ENCODE data around the gene REG4.
A peak's percentile ranks its signal among the peaks of the same experiment; 100 is the strongest.

Gene REG4

DNA sequence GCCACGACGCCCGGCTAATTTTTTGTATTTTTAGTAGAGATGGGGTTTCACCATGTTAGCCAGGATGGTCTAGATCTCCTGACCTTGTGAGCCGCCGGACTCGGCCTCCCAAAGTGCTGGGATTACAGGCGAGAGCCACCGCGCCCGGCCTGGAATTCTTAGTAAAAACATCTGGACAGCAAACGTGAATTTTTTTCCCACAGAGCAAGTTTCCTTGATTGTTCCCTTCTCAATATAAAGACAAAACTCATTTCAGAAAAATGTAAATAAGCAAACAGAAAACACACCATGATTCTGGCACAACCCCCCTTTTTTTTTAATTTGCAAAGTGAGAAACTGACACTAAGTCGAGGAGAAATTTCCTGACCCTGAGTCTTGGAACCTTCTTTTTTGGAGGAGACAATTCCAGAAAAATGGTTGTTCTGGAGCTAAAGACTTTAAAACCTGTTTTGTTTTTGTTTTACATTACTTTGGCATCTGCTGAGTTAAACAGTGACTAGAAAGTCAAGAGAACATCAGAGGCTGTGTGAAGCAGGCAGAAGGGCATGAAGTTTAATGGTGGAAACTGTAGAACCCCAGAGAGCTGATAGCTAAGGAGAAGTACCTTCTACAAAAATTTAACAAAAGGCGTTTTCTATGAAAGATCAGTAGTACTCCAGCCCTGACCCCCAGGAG, 32.2 kb downstream of the REG4 start:
- no peak for DNase-seq

DNA sequence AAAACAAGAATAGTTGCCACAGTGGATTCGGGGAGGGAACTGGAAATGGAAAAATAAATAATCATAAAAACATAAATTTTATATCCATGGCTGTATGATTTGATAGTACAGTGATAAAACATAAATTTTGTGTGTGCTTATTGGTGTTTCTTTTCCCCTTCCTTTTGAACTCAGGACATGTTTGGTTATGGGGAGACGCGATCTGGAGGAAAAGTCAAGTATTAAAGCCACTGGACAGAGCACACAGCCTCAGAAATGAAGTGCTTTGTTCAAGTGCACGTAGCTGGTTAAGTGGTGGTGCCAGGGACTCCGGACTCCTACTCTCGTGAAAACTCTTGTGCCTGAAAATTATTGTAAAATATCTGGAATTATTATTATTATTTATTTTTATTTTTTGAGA, 32.9 kb downstream of the REG4 start:
- no peak for DNase-seq

DNA sequence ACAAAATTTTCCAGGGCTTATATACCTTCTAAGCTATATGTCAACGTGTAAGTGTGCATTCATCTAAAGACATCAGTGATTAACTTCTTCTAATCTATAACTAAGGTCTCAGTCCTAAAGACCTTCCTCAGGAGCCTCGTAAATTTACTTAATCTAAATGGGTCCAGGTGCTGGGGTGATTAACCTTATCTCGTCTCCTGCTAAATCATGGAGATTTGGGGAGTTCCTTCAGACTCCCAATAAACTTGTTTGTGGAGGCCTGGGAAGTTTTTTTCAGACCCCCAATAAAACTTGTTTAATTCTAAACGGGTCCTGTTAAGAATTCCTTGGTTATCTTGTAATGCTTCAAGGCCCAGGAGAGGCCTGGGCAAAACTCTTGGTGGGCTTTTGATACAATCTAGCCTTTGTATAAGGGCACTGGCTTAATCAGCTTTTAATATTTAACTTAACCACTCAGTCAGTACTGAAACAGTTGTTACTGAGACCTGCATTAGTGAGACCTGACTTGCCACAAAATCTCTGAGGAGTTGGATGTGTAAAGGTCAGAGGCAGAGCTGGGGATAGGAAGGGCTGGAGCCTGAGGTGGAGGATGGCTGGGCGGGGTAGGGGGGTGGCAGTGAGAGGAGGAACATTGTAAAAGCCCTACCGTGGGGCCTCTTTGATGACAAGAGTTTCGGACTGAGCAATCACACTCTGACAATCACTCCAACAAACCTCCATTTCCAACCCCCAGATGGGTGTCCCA, 36.3 kb downstream of the REG4 start:
- no peak for DNase-seq

- DNase-seq, result no peak
Observed at GRCh38 chr1:119773711-119774241, 37.5 kb downstream of the REG4 start.

GRCh38 chr1:119772298-119772697, 39.0 kb downstream of the REG4 start:
- no peak for DNase-seq

DNA sequence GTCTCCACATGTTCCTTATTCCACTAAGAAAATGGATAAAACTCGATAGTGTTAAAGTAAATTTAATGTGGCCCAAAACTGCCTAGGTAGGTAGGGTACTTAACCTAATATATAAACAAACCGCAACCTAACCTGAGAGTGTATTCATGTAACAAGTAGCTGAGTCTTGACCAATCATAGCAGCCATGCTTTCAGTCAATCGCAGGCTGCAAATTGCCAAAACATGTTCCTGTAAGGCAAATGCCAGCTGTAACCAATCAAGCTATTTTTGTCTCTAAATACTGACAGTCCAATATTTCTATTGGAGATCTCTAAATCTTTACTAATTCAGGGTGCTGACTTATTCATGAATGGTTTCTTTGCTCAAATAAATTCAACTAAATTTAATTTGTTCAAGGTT, 39.5 kb downstream of the REG4 start:
- DNase-seq, result no peak

DNA sequence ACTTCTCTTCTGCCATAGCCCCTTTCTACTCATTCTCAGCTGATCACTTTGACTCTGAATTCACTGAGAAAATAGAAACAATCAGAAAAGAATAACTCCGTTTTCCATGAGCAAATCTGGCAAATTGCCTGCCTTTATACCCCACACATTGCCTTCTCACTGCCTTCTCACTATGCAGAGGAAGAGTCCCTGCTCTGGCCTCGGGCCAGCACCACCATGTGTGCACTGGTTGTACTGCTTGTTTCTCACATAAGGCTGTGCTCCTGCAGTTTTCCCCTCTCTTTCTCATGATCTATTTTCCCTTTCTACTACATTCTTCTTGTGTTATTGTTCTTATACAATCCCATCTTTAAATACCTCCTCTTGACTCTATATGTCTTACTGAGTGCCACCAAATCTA, 40.2 kb downstream of the REG4 start:
- no peak for DNase-seq

GRCh38 chr1:119768778-119769177, 42.5 kb downstream of the REG4 start, which contains the start of gene HMGCS2:
Gene HMGCS2, minus strand, starts transcription at chr1:119768905. Its CDS starts 61 bp downstream, at chr1:119768844.
- no peak for DNase-seq

- DNase-seq, result no peak
Observed at GRCh38 chr1:119767486-119767885, 43.8 kb downstream of the REG4 start.

- no peak for DNase-seq
Observed at GRCh38 chr1:119766374-119766794, 44.9 kb downstream of the REG4 start.

DNA sequence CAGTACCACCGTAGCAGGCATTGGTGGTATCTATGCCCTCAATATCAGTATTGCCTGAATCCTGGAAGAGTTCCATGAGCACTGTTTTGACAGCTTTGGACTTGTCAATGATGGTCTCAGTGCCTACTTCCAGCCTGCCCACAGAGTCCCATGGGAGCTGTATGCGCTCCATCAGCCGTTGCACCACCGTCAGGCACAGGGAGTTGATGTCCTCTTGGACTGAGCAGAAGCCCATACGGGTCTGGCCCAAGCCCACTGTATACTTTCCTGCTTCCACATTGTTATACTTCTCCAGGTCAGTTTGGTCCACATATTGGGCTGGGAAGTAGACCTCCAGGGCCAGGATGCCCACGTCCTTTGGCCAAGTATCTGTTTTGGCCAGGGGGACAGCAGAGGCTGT, 47.0 kb downstream of the REG4 start:
- no peak for DNase-seq

GRCh38 chr1:119762953-119763352, 48.3 kb downstream of the REG4 start:
- no peak for DNase-seq

DNA sequence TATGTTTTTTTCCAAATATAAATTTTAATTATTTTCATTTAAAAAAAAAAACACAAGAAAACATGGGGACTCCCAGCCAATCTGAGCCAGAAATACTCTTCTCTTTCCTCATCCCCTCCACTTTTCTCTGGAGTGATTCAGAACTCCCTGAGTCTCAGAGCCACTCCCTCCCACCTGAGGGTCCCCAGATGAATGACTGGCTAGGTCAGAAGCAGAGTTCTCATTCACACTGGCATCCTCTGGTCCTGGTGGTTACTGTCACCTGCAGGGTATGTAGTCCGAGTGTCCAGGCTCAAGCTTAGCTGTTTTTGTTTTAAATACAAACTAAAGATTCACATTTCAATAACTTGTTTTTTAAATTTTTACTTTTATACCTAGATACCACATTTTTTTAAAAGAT, 48.9 kb downstream of the REG4 start:
- DNase-seq, result no peak

- no peak for DNase-seq
Observed at GRCh38 chr1:119758584-119758983, 52.7 kb downstream of the REG4 start.

DNA sequence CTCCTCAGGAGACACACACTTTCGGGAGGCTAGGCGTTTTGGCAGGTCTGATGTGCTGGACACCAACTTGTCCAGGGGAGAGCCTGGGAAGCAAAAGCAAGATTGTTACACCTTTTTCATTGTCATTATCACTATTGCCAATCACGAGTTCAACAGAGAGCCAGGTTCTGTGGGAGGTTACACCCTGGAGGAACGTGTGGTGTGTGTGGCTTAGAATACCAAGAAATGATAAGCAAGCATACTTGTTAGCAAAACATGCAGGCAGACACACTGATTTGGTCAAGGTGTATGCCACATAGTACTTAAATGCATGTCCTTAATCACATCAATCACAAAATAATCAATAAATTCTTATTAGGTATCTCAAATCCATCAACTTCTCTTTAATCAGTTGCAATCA, 58.7 kb downstream of the REG4 start:
- DNase-seq, result no peak

GRCh38 chr1:119748040-119748439, 63.2 kb downstream of the REG4 start:
- DNase-seq, result peak; percentile 71

DNA sequence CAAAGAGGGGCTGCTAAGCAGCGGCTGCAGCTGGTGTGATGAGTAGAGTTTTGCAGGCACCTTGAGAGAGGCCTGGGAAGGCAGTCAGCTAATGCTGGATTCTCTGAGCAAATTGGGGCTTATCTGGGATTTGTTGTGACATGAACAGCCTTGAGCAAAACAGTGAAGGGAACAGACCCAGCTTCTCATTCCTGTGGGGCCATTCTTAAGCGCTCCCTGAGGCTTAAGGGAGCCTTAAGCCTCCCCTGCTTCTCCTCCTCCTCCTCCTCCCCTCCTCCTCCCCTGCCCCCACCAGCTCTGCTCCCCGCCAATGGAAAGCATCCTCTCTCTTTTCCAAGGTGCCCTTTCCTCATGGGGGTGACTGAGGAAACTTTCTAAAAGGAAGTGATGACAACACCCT, 63.8 kb downstream of the REG4 start:
- no peak for DNase-seq

GRCh38 chr1:119745034-119745433, 66.2 kb downstream of the REG4 start:
- no peak for DNase-seq

DNA sequence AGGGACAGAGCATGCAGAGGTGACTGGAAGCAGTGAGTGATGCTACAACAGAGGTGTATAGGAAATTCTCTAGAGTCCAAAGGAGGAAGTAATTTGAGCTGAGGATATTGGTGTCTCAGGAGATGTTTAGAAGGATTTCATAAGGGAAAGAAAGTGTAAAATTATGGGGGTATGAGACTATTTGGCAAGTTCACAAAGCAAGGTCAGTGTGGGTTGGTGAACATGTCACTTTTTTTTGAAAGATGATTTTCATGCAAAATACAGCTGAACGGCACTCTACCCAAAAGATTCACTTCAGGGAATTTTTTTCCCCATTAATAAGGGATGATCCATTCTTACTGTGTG, 66.7 kb downstream of the REG4 start:
- no peak for DNase-seq
